Stomach (tissue), 9 donors: ENCODE results near the gene MT3. TPM values are rescaled to one million over a fixed set of nuclear protein-coding genes. Genes with fewer than 3 reads are reported as not detected.

Experiments used
- DNase-seq, 2 donors: peaks; one replicate each; pipeline versions ENCODE4 v3.0.0 to v3.0.0-alpha.2; 2013 to 2019
- H3K27ac ChIP-seq, 5 donors: fragments of 200-600 bp in 4 of 5; sonication (generic) in 4 of 5; one replicate each; pipeline ENCODE4 v1.5.1; 2013 to 2019; ENCODE audit warnings: mild to moderate bottlenecking in 1 of 5, moderate library complexity in 1 of 5
- H3K27me3 ChIP-seq, 3 donors: fragments of 200-600 bp; sonication (generic); one replicate each; pipeline ENCODE4 v1.5.1; 2017 to 2019; ENCODE audit warnings: mixed run types in 1 of 3
- H3K36me3 ChIP-seq, 4 donors: fragments of 200-600 bp; sonication (generic); 1 replicate in 3 of 4; 2 replicates in 1 of 4; pipeline ENCODE4 v1.5.1; 2016 to 2019
- H3K4me1 ChIP-seq, 4 donors: fragments of 200-600 bp; sonication (generic); one replicate each; pipeline ENCODE4 v1.5.1; 2016 to 2019
- H3K4me3 ChIP-seq, 4 donors: fragments of 200-600 bp; sonication (generic) in 3 of 4; one replicate each; pipeline ENCODE4 v1.5.1; 2016 to 2019; ENCODE audit warnings: mild to moderate bottlenecking in 1 of 4
- H3K9me3 ChIP-seq, 4 donors: fragments of 200-600 bp; sonication (generic); one replicate each; pipeline ENCODE4 v1.5.1; 2016 to 2019
- CTCF ChIP-seq, 7 experiments: fragments of 450-650 bp in 4 of 7; fragments of 200-600 bp in 3 of 7; sonication (generic) in 3 of 7; IDR thresholded peaks; one replicate each; pipeline ENCODE4 v1.5.1; 2016 to 2019; ENCODE audit warnings: antibody characterized with exemption in 7 of 7, control low read depth in 2 of 7, mild to moderate bottlenecking in 1 of 7
- EP300 ChIP-seq: sonication (generic); formaldehyde crosslinking; IDR thresholded peaks from one replicate; pipeline ENCODE4 v1.6.1; 2017; ENCODE audit warnings: antibody characterized with exemption
- POLR2A ChIP-seq, 4 donors: fragments of 450-650 bp; IDR thresholded peaks; one replicate each; pipeline ENCODE4 v1.6.1; 2016; ENCODE audit warnings: antibody characterized with exemption in 4 of 4, control low read depth in 2 of 4, mild to moderate bottlenecking in 1 of 4, moderate library complexity in 1 of 4
- POLR2AphosphoS5 ChIP-seq, 3 donors: sonication (generic); formaldehyde crosslinking; IDR thresholded peaks; one replicate each; pipeline ENCODE4 v1.6.1; 2016; ENCODE audit warnings: antibody characterized with exemption in 3 of 3
- WGBS, 5 donors: extraction: QIAGEN DNeasy Blood & Tissue Kit in 3 of 5; methylation state at CpG; one replicate each; pipeline versions ENCODE4 v1.1.5 to v1.1.7; 2013 to 2018; 5-methylcytosine and 5-hydroxymethylcytosine counted together
- intact Hi-C: fragments of 100-400 bp; cut with DNase I; formaldehyde crosslinking; loops from one replicate; pipeline ENCODE4 v1.15.1; 2023; ENCODE audit warnings: low total_unique reads
- polyA plus RNA-seq, 3 donors: library from polyadenylated mRNA; stranded (reverse); fragments of 200-250 nt; gene quantifications; one replicate each; pipeline ENCODE4 v1.2.3, GENCODE V29; 2013
- total RNA-seq, 5 donors: library from RNA; depleted of rRNA; stranded (reverse); fragments of >200 nt; gene quantifications; one replicate each; pipeline versions ENCODE4 v1.1.0 to v1.2.3, GENCODE V29; 2014 to 2016
- donor health status: healthy with polysubstance abuse.
- donor health status: Bipolar disorder and iron deficiency.
- donor health status: healthy.

Gene MT3
- total and polyA plus RNA-seq, 8 donors, result 2.2 to 5.0 (median 4.0) TPM; not detected in 4

- 5 to 42% (median 15%) methylated on average over 1 of the region's 1 CpG for whole genome bisulfite sequencing, 5 donors
- DNase-seq, result no peak
Observed at GRCh38 chr16:56560447-56560846, 28.9 kb upstream of the MT3 start.

GRCh38 chr16:56561126-56561525 lies 28.2 kb upstream of the MT3 start:
- no peak overlapping the region for H3K27ac ChIP-seq
- no peak overlapping the region for H3K4me3 ChIP-seq
- intact Hi-C loops, result no loop called here
- H3K36me3 ChIP-seq, result no peaks in the 10 kb centered on the region
- DNase-seq, result no peak
- TF ChIP-seq POLR2A (IDR thresholded peaks at IDR 0.05) (no peak), EP300 (no peak), POLR2AphosphoS5 (IDR thresholded peaks at IDR 0.05) (no peak), CTCF (IDR thresholded peaks at IDR 0.05) (no peak)
- H3K27me3 ChIP-seq, result peaks cover 0 to 28% (median 0%) of the 10 kb centered on the region in 3 donors
- H3K9me3 ChIP-seq, result no peaks in the 10 kb centered on the region
- 63 to 91% (median 68%) methylated on average over 1 of the region's 1 CpG for WGBS, 5 donors
- no peaks in the 10 kb centered on the region for H3K4me1 ChIP-seq

More at GRCh38 chr16:56560447-56560846, 28.9 kb upstream of the MT3 start:
- TF ChIP-seq POLR2AphosphoS5 (IDR thresholded peaks at IDR 0.05), result no peak
- no peak for TF ChIP-seq CTCF (IDR thresholded peaks at IDR 0.05)
- TF ChIP-seq EP300, result no peak
- no peak for TF ChIP-seq POLR2A (IDR thresholded peaks at IDR 0.05)
- no peaks in the 10 kb centered on the region for H3K4me1 ChIP-seq
- intact Hi-C loops, result no loop called here
- H3K27me3 ChIP-seq, result peaks cover 0 to 30% (median 0%) of the 10 kb centered on the region in 3 donors
- H3K4me3 ChIP-seq, result no peak overlapping the region
- no peaks in the 10 kb centered on the region for H3K9me3 ChIP-seq
- H3K36me3 ChIP-seq, result no peaks in the 10 kb centered on the region
- no peak overlapping the region for H3K27ac ChIP-seq

DNA sequence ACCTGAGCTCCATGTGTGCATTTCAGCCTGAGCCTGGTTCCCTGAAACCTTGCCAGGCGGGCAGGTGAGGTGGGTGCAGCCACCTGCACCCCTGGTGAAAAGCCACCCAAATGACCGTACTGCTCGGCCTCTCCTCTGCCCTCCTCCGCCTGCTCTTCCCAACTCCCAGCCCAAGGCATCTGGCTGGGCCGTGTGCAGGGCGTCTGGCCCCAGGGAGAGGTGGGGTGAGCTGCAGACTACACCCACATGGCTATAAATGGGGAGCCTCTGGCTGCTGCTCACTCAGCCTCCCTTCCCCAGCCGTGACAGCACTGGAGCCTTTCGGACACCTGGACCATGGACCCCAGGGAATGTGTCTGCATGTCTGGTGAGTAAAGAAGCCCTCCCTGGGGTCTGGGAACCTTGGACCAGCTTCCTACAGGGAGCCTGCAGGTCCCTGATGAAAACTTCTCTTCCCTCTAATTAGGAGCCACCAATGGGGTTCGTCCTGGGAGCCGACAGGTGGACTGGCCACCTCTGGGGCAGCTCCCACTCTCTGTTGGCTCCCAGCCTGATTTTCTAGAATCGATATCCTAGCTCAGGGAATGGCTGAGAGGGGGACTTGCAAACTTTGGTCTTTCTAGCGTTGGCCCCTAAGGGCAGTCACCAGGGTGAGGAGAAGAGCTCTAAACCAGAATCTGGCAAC lies 24.4 kb upstream of the MT3 start, which contains the start of gene MT4:
TSS of gene MT4 (plus strand) at position 281 of the 685 bp plus-strand sequence. CDS start at position 337, 56 bp downstream.
- 74 to 78% (median 76%) methylated on average over 4 to 12 of the region's 12 CpGs for WGBS, 5 donors
- intact Hi-C loops, result no loop called here
- Histone ChIP-seq H3K27me3 (peaks cover 0 to 17% (median 0%) of the 10 kb centered on the region in 3 donors), H3K36me3 (no peaks in the 10 kb centered on the region), H3K4me1 (no peaks in the 10 kb centered on the region), H3K4me3 (no peak within 1 kb of the TSS), H3K27ac (no peak within 1 kb of the TSS), H3K9me3 (no peaks in the 10 kb centered on the region)
- TF ChIP-seq POLR2AphosphoS5 (IDR thresholded peaks at IDR 0.05) (no peak), EP300 (no peak), CTCF (IDR thresholded peaks at IDR 0.05) (no peak), POLR2A (IDR thresholded peaks at IDR 0.05) (no peak)
- no peak for DNase-seq

- TF ChIP-seq POLR2A (IDR thresholded peaks at IDR 0.05), result no peak
- TF ChIP-seq POLR2AphosphoS5 (IDR thresholded peaks at IDR 0.05), result no peak
- H3K9me3 ChIP-seq, result no peaks in the 10 kb centered on the region
Observed at GRCh38 chr16:56569971-56570370, 19.4 kb upstream of the MT3 start.

DNA sequence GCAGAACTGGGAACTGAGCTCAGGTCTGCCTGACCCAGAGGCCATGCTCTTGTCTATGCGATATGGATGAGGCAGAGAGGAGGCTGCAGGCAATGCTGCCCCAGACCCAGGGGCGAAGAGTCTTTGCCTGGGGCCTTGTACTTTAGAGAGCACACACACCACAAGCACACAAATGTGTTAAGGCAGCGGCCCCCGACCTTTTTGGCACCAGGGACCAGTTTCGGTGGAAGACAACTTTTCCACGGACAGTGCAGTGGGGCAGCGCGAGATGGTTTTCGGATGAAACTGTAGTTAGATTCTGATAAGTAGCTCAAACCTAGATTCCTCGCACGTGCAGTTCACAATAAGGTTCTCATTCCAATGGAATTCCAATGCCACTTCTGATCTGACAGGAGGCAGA lies 17.8 kb upstream of the MT3 start:
- Histone ChIP-seq H3K27me3 (no peaks in the 10 kb centered on the region), H3K36me3 (no peaks in the 10 kb centered on the region), H3K27ac (no peak overlapping the region), H3K9me3 (no peaks in the 10 kb centered on the region), H3K4me3 (no peak overlapping the region), H3K4me1 (no peaks in the 10 kb centered on the region)
- DNase-seq, result no peak
- WGBS, 5 donors, result 82 to 90% (median 87%) methylated on average over 11 of the region's 11 CpGs
- intact Hi-C loops, result no loop called here
- TF ChIP-seq POLR2A (IDR thresholded peaks at IDR 0.05) (no peak), POLR2AphosphoS5 (IDR thresholded peaks at IDR 0.05) (no peak), CTCF (IDR thresholded peaks at IDR 0.05) (no peak), EP300 (no peak)

More at GRCh38 chr16:56569971-56570370, 19.4 kb upstream of the MT3 start:
- intact Hi-C loops, result no loop called here
- Histone ChIP-seq H3K27ac (no peak overlapping the region), H3K36me3 (no peaks in the 10 kb centered on the region), H3K4me3 (no peak overlapping the region), H3K27me3 (peaks cover 0 to 6% (median 0%) of the 10 kb centered on the region in 3 donors), H3K4me1 (no peaks in the 10 kb centered on the region)
- WGBS, 5 donors, result 88 to 100% (median 95%) methylated on average over 1 of the region's 1 CpG
- no peak for DNase-seq
